Cardiac fibroblast (primary cell): ENCODE results near the gene CRYZL1.

Experiments used
- DNase-seq, 2 donors: peaks; one replicate each; pipeline versions ENCODE4 v3.0.0 to v3.0.0-alpha.2; 2010; ENCODE audit warnings: low read depth in 2 of 2
- H3K4me3 ChIP-seq, 2 donors: replicated peaks in 1 of 2; 1 replicate in 1 of 2; 2 replicates in 1 of 2; pipeline ENCODE4 v1.5.1; 2011; ENCODE audit warnings: low read depth in 2 of 2, low read length in 2 of 2, mild to moderate bottlenecking in 2 of 2, moderate library complexity in 1 of 2
- TF ChIP-seq, protein P1 (sequence below): IDR thresholded peaks from one replicate; pipeline ENCODE4 v1.5.1; 2011; ENCODE audit warnings: low read depth, mild to moderate bottlenecking, low read length, inconsistent platforms

CRYZL1 gene

GRCh38 chr21:33657124-33657820 lies 15.7 kb upstream of the CRYZL1 start:
- peak in 1 of 2 donors; percentile 63 for DNase-seq

DNA sequence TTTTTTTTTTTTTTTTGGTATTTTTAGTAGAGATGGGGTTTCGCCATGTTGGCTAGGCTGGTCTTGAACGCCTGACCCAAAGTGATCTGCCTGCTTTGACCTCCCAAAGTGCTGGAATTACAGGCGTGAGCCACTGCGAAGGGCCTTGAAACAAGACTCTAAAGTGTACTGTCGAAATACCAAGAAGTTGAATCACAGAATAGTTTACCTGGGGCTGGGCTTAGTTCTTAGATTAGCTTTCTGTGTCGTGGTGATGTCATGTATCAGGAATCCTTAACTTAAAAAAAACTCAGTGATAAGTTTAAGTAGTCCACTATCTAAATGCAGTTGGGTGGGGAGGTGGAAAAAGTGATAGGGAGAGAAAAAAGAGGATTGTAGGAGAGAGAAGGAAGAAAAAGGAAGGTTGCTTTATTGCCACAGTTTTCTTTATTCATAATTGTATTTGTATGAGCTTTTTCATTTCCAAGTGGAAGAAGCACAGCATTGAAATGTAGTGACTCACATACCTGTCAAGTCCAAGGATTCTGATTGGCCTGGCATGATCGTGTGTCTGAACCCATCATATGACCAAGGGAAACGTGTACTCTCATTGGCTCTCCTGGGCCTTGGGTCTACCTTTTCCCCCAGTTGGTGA lies 14.2 kb upstream of the CRYZL1 start:
- H3K4me3 ChIP-seq: no peak overlapping the region
- DNase-seq: peak; percentile 87 to 94
- TF ChIP-seq, protein P1, sequence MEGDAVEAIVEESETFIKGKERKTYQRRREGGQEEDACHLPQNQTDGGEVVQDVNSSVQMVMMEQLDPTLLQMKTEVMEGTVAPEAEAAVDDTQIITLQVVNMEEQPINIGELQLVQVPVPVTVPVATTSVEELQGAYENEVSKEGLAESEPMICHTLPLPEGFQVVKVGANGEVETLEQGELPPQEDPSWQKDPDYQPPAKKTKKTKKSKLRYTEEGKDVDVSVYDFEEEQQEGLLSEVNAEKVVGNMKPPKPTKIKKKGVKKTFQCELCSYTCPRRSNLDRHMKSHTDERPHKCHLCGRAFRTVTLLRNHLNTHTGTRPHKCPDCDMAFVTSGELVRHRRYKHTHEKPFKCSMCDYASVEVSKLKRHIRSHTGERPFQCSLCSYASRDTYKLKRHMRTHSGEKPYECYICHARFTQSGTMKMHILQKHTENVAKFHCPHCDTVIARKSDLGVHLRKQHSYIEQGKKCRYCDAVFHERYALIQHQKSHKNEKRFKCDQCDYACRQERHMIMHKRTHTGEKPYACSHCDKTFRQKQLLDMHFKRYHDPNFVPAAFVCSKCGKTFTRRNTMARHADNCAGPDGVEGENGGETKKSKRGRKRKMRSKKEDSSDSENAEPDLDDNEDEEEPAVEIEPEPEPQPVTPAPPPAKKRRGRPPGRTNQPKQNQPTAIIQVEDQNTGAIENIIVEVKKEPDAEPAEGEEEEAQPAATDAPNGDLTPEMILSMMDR: no peak

More at GRCh38 chr21:33657124-33657820, 15.7 kb upstream of the CRYZL1 start:
- no peak overlapping the region for H3K4me3 ChIP-seq
- TF ChIP-seq, protein P1: no peak

DNA sequence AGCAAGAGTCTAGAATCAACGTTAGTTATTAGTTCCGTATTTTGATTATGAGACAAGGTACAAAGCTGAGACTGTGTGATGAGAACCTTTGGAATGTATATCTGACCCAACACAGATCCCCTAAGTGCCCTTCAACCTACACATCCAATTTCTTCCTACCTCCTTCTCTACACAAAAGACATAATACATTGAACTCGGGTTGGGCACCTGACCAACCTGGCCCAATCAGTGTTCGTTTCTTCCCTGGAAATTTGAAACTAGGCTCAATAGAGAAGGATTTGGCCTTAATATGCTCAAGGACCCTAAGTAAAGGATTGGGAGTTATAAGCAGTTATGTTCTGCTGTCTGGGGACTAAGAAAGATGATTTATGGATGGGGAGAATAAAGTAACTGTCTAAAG lies 12.9 kb upstream of the CRYZL1 start:
- TF ChIP-seq, protein P1: no peak
- no peak overlapping the region for H3K4me3 ChIP-seq
- no peak for DNase-seq

DNA sequence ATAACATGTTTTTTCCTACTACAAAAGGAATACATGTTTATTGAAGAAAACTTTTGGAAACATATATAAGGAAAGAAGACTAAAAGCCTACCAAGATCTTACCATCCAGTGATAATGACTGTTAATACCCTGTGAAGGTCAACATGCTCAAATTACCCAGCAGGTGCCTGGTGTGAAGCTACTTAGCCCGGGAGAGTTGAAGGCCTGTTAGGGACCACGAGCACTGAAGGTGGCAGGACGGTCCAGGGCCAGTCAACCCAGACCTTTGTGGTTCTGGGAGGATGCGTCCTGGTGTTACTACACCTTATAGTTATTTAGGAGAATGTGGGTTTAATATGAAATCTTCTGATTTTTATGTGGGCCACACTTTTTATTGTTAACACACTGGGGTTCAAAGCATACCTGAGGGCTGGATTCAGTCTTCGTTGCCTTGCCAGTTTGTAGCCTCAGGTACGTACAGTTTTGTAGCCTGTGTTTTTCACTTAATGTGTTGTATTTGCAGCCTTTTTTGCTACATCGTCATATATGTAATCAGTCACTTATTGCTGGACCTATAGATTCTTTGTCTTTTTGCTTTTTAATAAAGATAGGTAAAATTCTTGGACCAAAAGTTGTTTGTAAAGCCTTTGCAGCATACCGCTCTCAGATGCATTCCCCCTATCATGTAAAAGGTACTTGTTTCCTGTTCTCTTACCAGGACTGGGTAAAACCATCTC lies 10.6 kb upstream of the CRYZL1 start:
- DNase-seq: no peak
- no peak overlapping the region for H3K4me3 ChIP-seq
- TF ChIP-seq, protein P1: no peak

DNA sequence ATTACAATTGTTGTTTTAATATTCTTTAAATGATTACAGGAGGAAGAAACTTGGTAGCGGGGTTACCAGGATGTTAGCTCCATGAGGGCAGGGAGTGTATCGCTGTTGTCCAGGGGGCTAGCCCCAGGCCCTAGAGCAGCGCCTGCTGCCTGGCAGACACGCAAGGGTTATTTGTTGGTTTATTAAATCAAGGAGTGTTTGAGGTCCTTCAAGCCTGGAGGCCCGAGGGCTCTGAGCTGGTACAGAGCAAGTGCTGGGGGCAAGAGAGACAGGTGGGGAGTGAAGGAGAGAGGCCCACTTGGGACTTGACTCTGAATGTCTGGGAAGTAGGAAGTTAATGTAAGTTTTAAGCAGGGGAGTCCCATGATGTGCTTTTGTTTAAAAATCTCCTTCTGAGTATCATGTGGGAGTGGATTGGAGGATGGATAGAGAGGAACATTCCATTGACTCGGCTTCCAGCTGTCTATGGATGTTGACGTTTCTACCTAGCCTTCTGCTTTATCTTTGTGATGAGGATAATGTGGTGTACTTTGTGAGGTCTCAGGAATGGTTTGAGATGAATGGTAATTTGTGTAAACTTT lies 9.5 kb upstream of the CRYZL1 start:
- no peak overlapping the region for H3K4me3 ChIP-seq
- TF ChIP-seq, protein P1: no peak
- DNase-seq: no peak

- no peak for DNase-seq
- TF ChIP-seq, protein P1: no peak
- H3K4me3 ChIP-seq: no peak overlapping the region
These were observed 8.7 kb upstream of the CRYZL1 start for GRCh38 chr21:33650230-33650629.
